Measurements from ENCODE around the gene TXNL4A.

Gene TXNL4A

DNA sequence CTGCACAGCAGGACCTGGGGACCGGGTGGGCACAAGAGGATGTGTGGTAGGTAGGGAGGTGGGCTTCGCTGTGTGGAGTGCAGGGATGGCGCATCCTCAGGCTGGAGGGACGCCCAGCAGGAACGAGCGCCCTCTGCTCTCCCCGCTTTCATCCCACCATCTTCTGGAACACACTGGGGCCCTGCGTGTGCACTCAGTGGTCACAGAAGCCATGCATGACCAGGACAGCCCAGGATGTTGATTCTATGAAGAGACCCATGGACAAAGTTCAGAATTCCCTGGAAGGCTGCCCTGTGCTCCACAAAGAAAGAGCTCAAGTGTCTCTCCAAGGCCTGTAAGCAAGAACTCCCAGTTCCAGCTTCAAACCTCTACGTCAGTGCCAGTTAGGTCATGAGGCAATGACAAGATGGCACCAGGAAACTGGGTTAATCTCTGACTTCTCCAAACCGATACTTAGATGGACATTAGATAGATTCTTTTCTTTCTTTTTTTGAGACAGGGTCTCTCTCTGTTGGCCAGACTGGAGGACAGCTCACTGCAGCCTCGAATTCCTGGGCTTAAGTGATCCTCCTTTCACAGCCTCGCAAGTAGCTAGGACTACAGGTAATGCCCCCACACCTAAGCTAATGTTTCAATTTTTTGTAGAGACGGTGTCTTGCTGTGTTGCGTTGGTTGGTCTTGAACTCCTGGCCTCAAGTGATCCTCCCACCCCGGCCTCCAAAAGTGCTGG lies 40.3 kb downstream of the TXNL4A start:
- no peak for DNase-seq

GRCh38 chr18:79947054-79947755 lies 41.2 kb downstream of the TXNL4A start:
- DNase-seq: no peak

GRCh38 chr18:79945118-79946042 lies 43.0 kb downstream of the TXNL4A start:
- DNase-seq: no peak

GRCh38 chr18:79944746-79945117 lies 43.6 kb downstream of the TXNL4A start:
- DNase-seq: no peak

DNA sequence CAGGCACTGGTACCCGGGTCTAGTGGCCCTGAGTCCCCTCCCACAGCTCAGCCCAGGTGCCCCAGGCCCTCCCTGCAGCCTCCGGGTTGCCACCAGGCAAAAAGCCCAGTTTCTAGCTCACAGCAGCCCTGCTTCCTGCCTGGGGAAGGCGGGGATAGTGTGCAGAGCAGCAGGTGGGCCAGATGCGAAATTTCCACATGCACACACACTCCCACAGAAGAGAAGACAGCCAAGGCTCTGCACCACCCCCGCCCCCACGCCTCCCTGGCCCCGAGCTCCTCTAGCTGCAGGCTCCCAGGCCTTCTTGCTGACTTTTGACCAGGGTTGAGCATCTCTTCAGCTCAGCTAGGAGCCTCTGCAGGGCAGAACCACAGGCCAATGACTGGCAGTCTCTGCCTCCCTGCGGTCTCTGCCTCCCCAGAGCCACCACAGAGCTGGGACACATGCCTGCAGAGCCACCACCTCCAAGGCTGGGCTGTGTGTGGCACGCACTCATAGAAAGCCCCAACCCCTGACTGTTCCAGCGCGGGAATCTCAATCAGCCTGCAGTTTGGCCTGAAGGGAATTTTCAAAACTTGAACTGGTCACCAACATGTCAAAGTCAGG lies 44.1 kb downstream of the TXNL4A start:
- no peak for DNase-seq

DNA sequence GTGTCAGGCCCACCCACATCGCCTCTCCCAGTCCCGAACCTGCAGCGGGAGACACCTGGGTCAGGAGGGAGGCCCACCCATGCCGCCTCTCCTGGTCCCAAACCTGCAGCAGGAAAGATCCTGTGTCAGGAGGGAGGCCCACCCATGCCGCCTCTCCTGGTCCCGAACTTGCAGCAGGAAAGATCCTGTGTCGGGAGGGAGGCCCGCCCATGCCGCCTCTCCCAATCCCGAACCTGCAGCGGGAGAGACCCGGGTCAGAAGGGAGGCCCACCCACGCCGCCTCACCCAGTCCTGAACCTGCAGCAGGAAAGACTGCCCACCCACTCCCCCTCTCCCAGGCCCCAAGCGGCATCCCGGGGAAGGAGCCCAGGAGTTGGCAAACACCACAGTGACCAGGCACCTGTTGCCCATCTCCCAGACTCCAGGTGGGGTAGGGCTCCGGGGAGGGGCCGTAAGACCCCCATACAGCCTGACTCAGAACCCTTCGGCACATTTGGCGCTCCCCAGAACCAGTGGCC lies 44.7 kb downstream of the TXNL4A start:
- DNase-seq: no peak

DNA sequence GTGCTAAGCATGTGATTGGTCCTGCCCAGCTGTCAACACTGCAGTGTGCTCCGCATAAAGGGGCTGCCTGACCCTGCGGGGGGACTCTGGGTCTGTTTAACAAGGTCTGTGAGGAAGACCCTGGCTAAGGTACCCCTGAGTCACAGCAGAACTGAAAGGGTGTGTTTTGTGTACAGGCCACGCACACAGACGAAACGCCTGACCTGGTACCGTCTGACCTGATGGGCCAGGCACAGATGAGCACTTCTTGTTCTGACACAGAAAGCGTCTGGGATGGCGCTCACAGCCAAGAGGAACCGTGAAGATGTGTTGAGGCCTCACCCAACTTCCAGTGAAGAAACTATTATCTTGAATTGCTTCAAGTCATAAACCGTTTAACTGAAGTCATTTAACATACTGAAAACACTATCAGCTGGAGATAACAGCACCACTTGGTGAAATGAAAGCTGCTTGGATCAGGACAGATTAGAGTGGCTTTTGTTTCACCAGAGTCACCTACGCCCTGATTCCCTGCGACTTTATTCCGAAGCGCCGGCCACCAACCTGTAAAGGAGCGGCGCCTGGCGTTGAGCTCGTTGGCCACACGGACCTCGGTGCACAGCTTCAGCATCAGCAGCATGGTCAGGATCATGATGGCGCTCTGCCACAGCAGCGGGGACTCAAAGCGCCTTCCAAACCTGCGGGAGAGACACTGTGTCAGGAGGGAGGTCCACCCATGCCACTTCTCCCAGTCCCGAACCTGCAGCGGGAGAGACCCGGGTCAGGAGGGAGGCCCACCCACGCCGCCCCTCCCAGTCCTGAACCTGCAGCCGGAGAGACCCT lies 45.4 kb downstream of the TXNL4A start:
- DNase-seq: no peak

- no peak for DNase-seq
These were observed 46.2 kb downstream of the TXNL4A start for GRCh38 chr18:79942211-79942610.

DNA sequence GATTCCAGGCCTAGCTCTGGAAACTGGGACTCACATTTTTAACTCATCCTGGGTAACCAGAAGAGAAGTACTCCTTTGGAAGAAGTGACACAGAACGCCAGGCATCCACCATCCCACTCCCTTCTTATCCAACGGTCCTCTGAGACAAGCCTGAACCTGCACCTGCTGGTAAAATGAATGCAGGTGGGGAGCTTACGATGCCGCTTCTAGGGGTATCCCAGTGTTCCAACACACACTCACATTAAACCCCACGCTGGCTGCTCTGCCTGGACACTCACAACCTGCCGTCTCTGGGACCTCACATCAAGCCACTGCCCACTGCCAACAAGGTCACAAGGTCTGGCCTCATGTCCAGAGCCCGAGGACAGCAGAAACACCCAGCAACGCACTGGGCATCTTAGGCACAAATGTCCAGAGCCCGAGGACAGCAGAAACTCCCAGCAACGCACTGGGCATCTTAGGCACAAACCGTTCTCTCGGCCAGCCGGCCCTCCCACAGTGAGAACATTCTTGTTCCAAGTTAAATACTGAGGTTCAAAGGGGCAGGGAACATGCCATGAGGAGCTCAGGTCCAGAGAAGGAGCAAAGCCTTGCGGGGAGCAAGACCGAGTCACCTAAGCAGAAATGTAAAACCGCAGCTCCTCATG lies 46.8 kb downstream of the TXNL4A start:
- no peak for DNase-seq

DNA sequence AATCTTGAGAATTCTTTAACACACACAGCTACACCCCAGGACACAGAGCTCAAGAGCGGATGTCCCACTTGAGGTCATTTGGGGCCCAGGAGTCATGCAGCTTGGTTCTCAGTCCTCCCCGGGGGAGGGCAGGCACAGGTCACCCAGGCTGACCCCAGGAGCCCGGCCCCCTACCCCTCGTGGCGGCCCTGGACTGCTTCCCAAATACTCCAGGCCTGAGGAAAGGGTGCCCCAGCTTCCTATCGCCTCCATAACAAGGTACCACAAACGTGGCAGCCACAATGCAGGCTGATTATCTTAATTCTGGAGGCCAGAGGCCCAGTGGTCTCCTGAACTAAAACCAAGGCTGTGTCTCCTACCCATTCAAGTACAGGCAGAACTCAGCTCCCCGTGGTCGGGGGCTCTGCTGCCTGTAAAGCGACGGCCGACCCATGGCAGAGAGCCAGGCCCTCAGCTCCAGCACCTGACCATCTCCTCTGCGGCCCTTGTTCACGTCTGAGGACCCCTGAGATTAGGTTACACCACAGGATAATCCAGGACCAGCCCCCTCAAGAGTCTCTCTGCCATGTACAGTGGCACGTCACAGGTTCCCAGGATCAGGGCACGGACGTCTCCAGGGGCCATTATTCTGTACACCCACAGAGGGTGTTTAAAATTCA lies 47.4 kb downstream of the TXNL4A start:
- no peak for DNase-seq

DNA sequence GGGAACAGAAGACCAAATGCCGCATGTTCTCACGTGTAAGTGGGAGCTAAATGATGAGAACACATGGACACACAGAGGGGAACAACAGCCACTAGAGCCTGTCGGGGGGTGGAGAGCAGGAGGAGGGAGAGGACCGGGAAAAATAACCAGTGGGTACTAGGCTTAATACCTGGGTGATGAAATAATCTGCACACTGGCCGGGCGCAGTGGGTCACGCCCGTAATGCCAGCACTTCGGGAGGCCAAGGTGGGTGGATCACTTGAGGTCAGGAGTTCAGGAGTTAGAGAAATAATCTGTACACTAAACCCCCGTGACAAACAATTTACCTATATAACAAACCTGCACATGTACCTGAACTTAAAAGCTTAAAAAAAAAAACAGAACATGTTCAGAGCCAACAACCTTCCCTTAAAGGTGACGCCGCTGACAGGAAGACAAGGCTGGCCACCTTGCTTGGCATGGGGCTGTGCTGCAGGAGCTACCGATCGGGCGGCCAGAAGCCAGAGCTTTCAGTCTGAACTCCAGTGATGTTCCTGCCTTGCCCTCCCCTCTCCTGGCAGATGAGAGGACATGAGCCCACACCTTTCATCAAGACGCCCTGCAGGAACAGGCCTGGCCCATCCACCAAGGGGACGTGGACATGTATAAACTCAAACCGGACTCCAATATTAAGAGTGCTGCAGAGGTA lies 48.1 kb downstream of the TXNL4A start:
- DNase-seq: no peak

DNA sequence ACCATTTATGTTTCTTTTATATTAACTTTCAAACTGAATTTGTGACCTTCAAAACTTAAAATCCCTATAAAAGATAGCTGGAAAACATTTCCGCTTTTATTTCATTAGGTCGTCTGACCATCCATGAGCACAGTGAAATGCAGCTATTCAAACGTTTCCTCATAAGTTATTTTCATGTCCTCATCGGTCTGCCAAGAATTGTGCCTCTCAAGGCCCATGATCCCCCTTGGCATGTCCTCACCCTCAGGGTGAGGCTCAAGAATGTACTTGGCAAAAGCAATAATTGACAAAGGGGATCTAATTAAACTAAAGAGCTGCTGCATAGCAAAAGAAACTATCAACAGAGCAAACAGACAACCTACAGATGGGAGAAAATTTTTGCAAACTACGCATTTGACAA lies 49.3 kb downstream of the TXNL4A start:
- DNase-seq: no peak

DNA sequence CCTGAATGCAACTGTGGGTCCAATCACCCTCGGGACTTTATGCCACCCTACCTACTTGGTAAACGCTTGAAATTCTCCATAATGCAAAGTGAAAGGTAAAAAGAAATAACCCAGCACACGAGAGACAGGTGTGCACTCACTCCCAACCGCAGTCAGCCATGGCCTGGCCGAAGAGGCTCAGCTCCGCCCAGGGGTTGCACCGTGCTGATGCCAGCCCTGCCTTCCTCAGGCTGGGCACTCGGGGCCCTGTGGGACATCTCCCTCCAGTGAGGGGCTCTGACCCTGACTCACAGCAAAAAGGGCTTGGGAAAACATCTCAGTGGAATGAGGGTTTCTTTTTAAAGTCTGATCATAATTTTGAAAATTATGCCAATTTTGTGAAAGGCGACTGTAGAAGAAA lies 50.2 kb downstream of the TXNL4A start:
- no peak for DNase-seq

- no peak for DNase-seq
These were observed 51.1 kb downstream of the TXNL4A start for GRCh38 chr18:79937103-79937860.

DNA sequence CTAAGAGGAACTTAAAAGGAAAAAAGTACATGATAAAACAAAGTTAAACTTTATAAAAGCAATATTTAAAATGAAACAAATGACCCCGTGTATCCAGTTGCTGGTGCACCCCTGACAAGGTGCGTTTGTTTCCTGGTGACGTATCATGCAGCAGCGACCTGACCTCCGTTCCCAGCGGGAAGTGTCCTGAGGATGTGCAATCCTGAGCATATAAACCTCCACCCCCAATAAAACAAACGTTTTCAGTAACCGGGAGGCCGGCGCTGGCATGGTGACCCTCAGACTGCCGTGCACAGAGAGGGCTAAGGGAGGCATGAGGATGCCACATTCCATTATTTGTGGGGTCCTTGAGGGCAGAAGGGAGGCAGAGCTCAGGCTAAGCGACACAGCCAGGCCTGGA lies 51.7 kb downstream of the TXNL4A start:
- no peak for DNase-seq

DNA sequence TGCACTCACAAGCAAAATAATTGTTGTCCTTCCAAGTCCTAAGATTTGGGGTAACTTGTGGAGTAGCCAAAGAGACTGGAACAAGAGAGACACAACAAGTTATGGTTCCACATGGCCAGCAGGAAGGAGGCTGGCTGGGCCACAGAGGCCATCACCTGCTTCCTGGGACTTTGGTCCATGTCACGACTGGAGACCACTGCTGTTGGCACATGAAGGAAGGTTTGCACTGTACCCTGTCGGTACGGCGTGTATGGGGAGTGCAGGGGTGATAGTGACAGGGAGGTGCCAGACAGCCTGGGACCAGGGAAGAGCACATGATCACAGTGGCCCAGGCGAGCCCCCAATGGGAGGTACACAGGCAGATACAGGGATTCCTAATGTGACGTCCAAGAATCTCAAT lies 52.4 kb downstream of the TXNL4A start:
- DNase-seq: no peak

- DNase-seq: no peak
These were observed 52.9 kb downstream of the TXNL4A start for GRCh38 chr18:79935499-79935898.

- DNase-seq: no peak
These were observed 53.3 kb downstream of the TXNL4A start for GRCh38 chr18:79935098-79935480.

GRCh38 chr18:79934311-79935097 lies 53.9 kb downstream of the TXNL4A start:
- no peak for DNase-seq

Data from activated T-cell treated with anti-CD3 and anti-CD28 coated beads, Interleukin-2, amount 50 U/mL, for 1 hour (primary cell).